CD4-positive, alpha-beta T cell treated with Interleukin-12 subunit alpha and Interleukin-12 subunit beta, for 1 hour (primary cell): ENCODE results near the gene HOXA7.

ENCODE experiments used
- DNase-seq: peaks from one replicate; pipeline ENCODE4 v3.0.0-alpha.2; 2020

The HOXA7 gene

DNA sequence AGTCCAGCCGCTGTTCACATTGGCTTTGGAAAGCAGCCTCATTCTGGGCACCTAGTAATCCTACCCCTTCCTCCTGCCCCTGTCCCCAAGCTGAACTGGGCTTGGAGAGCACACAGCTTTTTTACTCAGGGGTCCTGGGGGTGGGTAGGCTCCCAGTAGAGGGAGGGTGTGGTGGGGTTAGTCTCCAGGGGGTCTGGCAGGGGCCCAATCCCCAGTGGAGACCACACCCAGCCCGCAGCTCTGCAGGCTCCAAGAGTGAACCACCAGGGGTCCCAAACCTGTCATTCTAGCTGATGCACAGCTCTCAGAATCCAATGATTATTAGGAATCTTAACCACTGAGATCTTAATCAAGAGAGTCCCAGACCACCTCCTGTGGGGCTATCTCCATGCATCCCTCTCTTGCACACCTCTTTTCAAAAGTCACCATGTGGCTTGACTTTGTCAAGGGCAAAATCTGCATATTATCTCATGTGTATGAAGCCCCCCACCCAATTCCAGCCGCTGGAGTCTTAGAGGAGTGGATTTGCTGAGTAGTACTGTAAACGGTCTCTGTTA is 25.9 kb upstream of the HOXA7 start:
- DNase-seq: no peak

DNA sequence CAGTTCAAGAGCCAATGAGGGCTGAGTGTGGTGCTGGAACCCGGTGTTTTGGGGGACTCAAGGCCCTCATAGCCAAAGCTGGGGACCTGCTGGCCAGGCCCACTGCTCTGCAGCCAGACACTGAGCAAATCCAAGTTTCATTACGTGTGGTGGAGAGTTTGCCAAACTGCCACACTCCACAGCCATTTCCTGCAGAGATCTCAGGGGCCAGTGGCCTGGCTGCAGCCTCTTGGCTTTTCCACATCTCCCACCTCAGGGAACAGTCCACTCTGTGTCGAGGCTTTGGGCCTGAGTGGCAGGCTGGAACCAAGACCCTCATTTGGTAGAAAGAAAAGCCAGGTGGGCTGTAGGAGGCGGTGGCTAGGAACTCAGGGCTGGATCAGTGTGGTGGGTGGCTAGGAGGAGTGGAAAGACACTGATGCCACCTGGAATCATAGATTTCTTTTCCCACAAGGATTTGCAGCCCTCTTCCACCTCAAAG is 25.4 kb upstream of the HOXA7 start:
- DNase-seq: no peak

DNA sequence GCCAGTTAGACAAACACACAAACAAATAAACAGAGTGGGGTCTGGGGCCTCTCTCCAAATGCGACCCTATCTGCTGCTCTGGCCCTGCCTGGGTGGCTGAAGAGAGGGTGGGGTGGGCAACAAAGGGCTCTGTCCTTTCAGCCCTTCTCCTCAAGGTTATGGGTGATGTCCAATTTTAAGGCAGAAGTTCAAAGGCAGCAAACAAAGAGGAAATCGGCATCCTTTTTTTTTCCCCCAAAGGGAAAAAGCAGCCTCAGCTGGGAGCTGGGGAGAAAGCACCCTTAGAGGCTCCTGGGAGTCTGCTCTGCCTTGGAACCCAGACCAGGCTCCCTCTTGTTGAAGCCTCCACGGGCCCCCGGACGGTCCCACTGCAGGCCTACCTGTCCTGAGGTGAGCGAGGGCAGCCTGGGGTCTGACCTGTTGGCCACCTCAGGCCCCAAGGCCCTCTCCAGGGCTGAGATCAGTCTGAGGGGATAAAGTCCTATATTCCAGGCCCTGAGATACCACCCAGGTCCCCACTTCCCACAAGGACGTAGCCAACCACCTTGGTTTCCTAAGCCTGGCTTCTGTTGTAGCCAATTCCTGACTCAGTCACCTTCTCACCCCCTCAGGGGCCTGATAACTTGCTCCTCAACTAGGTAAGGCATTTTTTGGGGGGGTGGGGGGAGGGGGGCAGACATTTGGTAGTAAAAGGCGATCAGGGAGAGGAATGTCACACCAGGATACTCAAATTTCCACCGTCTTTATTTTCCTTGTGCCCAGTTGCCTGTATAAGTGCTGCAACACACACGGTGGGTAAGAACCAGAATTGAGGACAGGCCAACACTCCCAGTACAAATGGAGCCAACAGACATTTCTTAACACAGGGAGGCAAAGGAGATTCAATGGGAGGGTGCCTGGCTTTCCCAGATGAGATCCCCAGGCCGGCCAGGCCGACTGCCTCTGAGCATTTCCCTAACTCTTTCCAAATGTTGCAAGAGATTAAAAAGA is 24.3 kb upstream of the HOXA7 start:
- DNase-seq: no peak

DNA sequence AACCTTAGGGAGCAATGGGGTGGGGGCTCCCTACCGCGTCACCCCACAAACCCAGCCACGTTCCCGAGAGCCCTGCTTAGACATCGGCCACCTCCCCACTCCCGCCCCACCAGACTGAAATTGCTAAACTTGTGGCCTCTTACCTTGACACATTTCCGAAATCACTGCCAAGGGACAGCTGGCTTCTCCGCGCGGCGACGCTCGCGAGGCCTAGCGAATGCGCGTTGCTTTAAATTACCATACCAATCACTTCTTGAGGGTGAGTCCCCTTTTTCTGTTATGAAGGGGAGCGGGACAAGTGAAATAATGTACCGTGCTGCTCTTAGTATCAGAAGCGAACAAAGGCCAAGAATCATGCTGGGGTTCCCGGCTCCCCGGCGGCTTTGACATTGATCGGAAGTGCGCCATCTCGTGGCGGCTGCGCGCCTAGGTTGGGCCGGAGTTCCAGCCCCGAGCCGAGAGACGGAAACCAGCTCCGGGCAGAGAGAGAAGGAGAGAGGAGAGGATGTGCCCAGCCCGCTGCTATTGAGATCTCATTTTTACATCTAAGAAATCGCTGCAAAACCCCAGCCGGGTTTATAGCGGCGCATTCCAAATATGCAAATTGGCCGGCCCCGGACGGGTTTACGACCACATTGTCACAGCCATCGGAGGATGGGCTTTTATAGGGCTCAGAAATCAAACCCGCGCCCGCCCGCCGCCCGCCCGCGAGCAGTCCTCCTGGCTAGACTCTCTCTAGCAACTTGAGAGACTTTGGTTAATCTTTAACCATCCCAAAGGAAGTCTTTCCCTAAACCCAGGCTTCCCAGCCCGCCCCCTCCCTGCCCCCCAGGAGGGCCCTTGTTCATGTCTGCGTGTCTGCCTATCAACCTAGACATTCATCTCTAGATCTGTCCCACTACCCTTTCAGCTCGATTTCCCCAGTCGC is 23.3 kb upstream of the HOXA7 start:
- DNase-seq: peak; percentile 62

DNA sequence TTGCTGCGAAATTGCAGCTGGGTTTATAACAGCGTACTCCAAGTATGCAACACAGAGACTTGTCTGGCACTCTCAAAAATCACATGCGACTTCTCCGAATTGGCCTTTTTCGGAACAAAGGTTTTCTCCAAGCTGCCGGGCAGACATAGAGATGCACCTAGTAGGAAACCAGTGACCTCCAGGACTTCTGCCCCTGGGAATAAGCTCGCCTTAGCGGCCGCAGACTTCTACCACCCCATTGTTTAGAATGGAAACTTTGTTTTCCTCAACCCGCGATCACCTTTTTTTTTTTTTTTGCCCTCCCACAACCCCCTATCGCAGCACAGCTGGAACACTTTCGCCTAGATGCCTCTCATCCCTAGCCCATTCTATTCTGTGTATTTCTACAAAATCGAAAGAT is 22.6 kb upstream of the HOXA7 start:
- DNase-seq: no peak

DNA sequence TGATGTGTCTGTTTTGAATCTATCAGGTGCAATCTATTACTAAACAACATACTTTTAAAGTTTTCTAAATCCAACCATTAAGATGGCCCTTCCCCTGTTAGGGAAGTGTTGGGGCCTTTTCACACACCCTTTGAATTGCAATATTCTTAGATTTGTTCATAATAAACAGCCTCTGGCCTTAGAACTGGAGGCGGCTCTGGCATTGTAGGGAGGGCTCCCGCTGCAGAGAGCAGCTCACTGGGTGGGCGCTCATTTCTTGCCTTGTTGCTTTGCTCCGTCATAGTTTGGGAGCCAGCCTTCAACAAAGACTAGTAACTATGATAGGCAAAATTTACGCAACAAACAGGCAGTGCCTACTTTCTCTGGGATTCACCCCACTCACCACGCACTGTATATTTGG is 21.9 kb upstream of the HOXA7 start:
- no peak for DNase-seq

DNA sequence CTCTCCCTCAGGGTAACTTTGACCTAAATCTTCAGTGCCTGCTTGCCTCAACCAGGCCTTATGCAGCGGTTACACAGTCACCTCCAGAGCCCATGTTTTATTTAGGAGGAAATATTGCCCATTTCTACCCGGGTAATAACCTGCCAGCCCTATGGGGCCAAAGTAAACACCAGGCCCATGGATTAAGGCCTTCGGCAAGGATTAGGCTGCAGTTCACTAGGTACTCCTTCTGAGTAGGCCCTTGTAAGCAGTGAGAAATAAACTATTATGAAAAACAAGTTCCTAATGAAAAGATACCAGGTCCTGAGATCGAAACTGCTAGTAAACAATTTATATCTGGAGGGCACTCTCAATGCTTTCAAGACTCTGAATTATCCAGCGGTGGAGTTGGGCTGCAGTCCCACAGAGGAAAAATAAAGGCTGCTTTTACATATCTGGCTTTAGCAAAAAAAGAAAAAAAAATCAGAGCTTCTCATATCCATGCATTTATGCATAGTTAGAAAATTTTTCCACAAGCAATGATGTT is 21.4 kb upstream of the HOXA7 start:
- DNase-seq: no peak

DNA sequence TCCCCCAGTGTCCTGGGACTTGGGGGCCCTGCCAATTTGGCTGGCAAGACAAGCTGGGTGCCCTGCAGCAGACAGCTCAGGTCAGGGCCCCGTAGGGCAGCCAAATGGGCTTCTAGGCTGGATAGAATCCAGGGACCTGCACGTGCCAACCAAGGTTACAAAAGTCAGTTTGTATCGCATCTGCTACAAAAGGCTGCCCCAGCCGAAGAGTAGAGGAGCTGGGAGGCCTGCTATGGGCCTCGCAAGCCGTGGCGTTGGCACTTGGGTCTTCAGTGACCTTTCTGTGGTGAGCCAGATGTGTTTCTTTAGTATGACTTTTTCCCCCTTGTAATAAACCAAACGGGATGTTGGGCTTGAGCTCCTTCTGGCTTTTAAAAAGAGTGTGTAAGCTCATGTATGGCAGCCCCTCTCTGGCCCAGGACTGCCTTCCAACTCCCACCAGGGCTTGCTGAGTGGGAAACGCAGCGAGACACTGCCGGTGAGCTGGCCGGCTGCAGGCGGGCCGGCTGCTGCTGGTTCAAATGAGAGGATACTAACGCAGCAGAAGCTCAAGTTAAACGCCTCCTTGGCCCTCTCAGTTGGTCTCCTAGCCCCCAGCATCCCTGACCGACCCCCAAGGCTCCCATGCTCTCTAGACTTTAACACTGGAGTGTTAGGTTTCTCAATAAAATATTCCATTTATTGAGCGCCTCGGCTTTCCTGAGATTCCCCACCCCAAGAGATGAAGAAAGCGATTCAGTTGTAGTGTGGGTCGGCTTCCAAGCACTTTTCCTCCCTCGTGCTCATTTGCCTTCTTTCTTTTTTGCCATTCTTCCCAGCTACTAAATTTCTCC is 20.7 kb upstream of the HOXA7 start:
- DNase-seq: no peak

DNA sequence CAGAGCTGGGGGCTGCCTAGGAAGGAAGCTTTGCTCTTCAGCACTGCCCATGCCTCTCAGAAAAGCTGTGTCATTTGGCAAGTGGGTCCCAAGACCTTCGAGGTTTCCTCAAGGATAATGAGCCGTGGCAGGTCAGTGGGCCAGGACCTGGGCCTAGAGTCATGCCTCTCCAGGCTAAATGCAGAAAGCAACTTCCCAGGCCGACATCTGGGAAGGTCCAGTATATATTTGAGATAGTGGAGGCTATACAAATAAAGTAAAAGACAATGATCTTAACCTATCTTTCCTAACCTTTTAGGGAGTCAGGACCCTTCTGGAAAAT is 20.0 kb upstream of the HOXA7 start:
- no peak for DNase-seq

DNA sequence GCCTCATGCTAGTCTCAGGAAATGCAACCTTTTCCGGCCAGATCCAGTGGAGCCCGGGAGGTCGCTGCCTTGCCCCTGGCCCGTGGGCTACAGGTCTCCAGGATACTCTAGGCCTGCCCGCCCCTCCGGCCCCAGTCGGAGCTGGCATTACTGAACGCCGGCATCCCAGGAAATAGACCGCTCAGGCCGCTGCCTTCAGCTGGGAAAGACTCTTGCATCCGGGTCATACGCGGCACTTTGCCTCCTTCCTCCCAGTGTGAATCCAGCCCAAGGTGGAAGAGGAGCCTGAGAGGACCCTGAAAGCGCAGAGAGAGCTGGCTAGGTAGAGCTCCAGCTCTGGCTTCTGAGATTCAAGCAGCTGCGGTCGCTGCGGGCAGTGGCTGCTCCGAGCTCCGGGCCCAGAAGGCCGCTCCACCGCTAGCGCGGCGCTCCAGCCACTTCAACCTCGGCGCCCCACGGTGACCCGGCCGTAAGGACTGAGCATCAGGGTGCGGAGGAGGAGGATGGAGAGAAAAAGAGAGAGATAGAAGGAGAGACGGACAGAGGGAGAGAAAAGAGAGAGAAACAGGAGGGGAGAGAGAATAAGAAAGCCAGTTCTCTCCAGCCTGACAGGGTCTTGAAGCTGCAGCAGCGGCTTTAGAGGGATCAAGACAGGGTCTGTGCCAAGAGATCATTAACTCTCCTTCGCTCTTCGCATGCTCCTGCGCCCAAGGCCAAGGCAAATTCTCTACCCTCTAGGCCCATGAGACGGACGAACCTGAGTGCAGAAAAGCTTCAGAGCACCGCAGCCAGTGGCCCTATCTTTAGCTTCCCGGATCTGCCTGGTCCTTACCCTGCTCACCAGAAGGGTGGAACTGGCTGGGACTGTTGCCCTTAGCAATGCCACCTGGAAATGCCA is 19.4 kb upstream of the HOXA7 start:
- no peak for DNase-seq

DNA sequence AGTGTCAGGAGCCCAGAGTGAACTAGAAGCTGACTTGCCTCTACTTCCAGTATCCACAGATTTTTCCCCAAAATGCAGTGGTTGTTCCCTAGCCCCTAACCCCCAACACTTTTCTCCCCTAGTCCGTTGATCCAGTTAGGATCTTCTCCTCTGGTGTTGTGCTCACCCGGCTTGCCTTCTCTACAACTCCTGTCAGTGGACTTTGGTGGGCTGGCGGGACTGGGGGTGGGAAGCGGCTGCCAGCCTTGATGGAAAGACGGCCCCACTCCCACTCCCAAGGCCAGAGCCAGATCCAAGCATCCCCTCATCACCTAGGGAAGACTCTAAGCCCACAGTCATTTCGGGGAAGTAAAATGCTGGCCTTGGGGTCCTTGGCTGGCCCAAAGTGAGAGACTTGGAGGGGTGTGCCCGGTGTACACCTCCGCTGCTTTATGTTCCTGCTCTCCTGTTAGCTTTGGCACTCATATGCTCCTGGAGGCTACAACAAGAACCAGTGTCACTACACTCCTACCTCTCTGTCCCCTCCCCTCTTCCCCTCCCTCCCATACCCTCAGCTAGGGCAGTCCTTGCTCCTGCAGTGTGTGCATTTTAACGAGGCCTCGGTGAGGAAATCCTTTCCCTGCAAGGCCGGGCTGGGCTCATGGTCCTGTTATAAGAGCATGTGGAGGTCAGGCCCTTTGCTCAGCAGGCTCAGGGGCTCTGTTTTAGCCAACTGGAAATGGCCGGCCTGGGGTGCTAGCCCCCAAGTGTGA is 18.6 kb upstream of the HOXA7 start:
- DNase-seq: no peak

DNA sequence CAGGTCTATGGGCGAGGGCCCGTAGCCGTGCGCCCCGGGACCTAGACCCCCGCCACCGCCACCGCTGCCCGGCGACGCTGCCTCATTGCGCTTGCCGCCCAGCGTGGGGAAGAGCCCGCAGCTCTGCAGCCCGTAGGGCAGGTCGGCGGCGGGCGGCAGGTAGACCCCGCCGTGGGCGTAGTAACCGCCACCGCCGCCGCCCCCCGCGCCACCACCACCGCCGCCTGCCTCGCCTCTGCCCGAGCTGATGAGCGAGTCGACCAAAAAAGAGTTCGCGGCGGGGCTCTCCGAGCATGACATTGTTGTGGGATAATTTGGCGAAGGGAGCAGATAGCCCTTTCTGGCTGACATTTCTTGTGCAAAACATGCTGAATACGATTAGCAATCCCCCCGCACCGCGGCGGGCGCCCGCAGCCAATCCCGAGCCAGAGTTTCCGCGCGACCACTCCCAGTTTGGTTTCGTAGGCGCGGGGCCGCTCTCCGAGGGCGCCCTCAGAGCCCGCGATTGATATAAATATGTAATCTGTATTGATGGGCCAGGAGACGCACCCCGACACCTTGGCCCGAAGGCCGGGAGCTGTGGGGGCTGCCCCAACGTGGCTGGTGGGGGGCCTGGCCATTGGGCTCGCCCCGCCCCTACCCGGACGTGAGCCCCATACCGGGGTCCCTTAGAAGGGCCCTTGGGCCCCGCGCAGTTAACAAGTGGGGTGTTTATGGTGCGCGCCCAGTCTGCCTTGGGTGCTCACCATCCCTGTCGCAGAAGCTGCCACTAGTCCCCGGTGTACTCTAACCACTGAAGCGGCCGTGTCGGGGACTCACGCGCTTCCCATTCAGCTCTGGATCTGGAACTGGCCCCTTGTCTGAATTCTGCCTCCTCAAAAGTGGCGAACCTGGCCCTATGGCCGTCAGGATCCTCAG is 17.7 kb upstream of the HOXA7 start, which contains the start of gene HOXA10:
Gene HOXA10, minus strand, starts transcription at position 365 of the 918 bp plus-strand sequence. Its CDS starts 14 bp downstream, at position 351.
- DNase-seq: no peak

DNA sequence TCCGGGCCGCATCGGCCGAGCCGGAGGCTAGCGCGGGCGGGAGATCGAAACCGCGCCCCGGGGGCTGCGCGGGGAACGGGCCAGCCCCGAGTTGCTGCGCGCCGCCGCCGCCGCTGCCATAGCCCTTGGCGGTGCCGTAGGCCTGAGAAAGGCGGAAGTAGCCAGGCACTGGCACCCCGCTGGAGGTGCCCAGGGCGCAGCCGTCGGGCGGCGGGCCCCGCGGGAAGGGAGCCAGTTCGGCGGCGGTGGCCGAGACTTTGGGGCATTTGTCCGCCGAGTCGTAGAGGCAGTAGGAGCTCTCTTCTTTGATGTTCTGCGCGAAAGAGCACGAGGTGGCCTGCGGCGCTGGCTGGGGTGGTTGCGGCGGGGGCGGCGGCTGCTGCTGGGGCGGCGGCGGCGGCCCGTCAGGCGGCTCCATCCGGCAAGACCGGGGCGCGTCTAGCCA is 17.1 kb upstream of the HOXA7 start:
- peak; percentile 26 for DNase-seq

DNA sequence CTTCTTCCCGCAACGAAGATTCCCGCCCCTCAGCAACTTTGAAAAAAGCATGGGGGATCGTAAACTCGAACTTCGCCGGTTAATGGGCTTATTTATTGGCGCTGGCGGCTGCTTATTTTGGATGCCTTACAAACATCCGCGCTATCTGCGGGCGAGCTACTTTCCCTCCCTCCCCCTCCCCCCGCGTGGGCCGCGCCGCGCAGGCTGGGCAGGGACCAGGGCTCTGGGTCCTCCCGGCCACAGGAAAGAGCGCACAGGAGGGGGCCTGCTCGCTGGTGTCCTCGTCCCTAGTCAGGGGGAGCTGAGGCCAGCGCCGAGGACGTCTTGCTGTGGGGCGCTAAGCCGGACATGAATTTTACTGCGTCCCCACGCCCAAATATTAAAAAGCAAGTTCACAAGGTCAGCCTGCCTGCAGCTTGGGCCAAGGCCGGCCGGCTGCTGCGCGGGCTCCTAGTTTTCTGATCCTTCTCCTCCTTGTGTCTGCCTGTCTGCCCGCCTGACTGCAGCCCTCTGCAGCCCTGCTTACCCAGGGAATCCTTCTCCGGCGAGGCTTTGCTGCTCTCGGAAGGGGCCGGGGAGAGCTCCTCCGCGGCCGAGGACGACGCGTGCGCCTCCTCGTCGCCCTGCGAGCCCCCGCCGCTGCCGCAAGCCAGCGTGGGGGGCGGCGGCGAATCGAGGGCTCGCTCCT is 16.5 kb upstream of the HOXA7 start:
- no peak for DNase-seq

DNA sequence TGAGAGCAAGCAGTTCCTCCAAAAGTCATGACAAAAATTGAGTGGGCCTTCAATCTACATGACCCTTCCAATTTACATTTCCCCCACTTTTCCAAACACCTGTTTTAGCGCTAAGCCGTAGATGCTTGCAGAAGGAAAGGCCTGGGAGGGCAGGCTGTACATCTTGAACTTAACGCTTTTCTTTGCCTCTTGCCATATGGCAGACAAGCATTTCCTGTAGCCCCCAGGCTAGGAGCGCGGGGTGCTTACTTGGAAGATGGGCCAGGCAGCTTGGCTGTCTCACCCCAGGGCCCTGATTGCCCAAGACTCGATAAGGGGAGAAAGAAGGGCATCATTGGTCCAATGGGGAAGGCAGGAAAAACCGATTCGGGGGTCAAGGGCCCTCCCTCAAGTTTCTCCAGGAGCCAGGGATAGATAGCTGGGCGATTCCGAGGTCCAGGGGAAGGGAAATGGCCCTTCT is 15.9 kb upstream of the HOXA7 start:
- DNase-seq: no peak

DNA sequence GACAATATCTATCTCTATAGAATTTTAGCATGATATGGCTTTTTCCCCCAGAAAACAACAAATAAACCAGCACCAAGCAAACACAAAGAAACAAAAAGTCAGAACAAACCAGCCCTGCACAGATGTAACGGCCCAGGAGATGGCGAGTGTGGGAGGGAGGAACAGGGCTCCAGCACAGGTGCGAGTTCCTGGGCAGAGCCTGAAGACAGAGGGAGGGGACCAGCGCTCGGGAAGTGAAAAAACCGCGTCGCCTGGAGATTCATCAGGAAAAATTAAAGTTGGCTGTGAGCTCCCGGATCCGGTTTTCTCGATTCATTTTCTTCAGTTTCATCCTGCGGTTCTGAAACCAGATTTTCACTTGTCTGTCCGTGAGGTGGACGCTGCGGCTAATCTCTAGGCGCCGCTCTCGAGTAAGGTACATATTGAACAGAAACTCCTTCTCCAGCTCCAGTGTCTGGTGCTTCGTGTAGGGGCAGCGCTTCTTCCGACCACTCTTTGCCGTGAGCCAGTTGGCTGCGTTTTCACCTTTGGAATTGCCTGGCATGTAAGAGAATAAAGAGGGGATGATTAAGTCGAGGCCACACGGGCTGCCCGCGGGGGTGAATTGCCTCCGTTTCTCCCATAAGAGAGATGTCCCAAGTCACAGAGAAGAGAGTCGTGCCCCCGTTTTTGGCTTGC is 15.3 kb upstream of the HOXA7 start:
- no peak for DNase-seq

DNA sequence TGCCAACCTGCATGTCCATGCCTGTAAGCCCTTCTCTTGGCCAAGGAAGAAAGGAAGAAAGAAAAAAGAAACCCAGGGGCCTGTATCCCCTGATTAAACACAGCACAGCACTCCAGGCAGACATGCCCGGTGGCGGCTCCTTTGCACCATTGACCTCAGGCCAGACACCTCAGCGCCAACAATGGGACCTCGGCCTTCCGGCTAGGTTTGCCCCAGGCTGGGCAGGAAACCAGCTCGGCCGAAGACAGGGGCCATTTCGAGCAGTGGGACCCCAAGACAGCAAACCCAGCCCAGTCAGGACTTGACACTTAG is 14.8 kb upstream of the HOXA7 start:
- DNase-seq: no peak
